Neural cell (in vitro differentiated cells): ENCODE data around the gene SLC20A1. TPM values are rescaled to one million over a fixed set of nuclear protein-coding genes. Genes with fewer than 3 reads are reported as not detected.

ENCODE experiments used
- H2AFZ ChIP-seq: fragments of 200-600, 300-800 bp; sonication (generic), shearing (Covaris generic); 2 replicates; pipeline ENCODE4 v1.6.0; 2014; ENCODE audit warnings: low read depth, mild to moderate bottlenecking, antibody characterized with exemption, low read length, moderate library complexity
- H3F3A ChIP-seq: fragments of 200-600 bp; shearing (Covaris generic); 2 replicates; pipeline ENCODE4 v1.6.1; 2016; ENCODE audit warnings: mild to moderate bottlenecking, moderate library complexity, mixed read lengths, antibody characterized with exemption, low read length; ENCODE audit not compliant: insufficient read depth, poor library complexity, severe bottlenecking
- H3K27ac ChIP-seq: fragments of 200-600, 300-800 bp; sonication (generic), shearing (Covaris generic); 2 replicates; pipeline ENCODE4 v1.5.1; 2014; ENCODE audit warnings: mild to moderate bottlenecking, low read length, moderate library complexity
- H3K27me3 ChIP-seq: fragments of 300-800, 200-600 bp; sonication (generic), shearing (Covaris generic); 2 replicates; pipeline ENCODE4 v1.6.0; 2014; ENCODE audit warnings: mild to moderate bottlenecking, low read depth, low read length, moderate library complexity; ENCODE audit not compliant: insufficient read depth
- H3K36me3 ChIP-seq: fragments of 300-800, 200-600 bp; sonication (generic), shearing (Covaris generic); 2 replicates; pipeline ENCODE4 v1.5.1; 2014; ENCODE audit warnings: mild to moderate bottlenecking, antibody characterized with exemption, low read length, moderate library complexity; ENCODE audit not compliant: insufficient read depth
- H3K4me2 ChIP-seq: fragments of 300-800, 200-600 bp; sonication (generic), shearing (Covaris generic); 2 replicates; pipeline ENCODE4 v1.6.0; 2014; ENCODE audit warnings: mild to moderate bottlenecking, low read length
- H3K4me3 ChIP-seq: fragments of 300-800, 200-600 bp; sonication (generic), shearing (Covaris generic); 2 replicates; pipeline ENCODE4 v1.5.1; 2014; ENCODE audit warnings: mild to moderate bottlenecking, low read length, moderate library complexity
- H3K79me2 ChIP-seq: fragments of 200-600 bp; shearing (Covaris generic); replicated peaks from 2 replicates; pipeline ENCODE4 v1.6.0; 2014; ENCODE audit warnings: mild to moderate bottlenecking, low read length, moderate library complexity; ENCODE audit not compliant: insufficient read depth
- H3K9ac ChIP-seq: fragments of 300-800, 200-600 bp; sonication (generic), shearing (Covaris generic); 2 replicates; pipeline ENCODE4 v1.6.1; 2016; ENCODE audit warnings: mild to moderate bottlenecking, low read length, mixed read lengths
- H3K9me2 ChIP-seq: fragments of 200-600 bp; shearing (Covaris generic); 2 replicates; pipeline ENCODE4 v1.6.1; 2016; ENCODE audit warnings: mild to moderate bottlenecking, low read length, mixed read lengths; ENCODE audit not compliant: insufficient read depth
- H3K9me3 ChIP-seq: fragments of 200-600, 300-800 bp; sonication (generic), shearing (Covaris generic); 2 replicates; pipeline ENCODE4 v1.6.1; 2016; ENCODE audit warnings: mild to moderate bottlenecking, mixed run types, low read length, moderate library complexity, mixed read lengths
- H4K20me1 ChIP-seq: fragments of 200-600 bp; shearing (Covaris generic); 2 replicates; pipeline ENCODE4 v1.6.1; 2016; ENCODE audit warnings: mild to moderate bottlenecking, mixed run types; ENCODE audit not compliant: insufficient read depth
- EP300 ChIP-seq: fragments of 450-650 bp; conservative IDR thresholded peaks from 2 replicates; pipeline ENCODE4 v1.6.1; 2014; ENCODE audit warnings: antibody characterized with exemption, mild to moderate bottlenecking, moderate library complexity; ENCODE audit not compliant: poor library complexity, severe bottlenecking
- EZH2 ChIP-seq: fragments of 200-600, 300-800 bp; shearing (Covaris generic), sonication (generic); IDR thresholded peaks from 2 replicates; pipeline ENCODE4 v1.6.1; 2014; ENCODE audit warnings: antibody characterized with exemption, low read length, borderline replicate concordance, mild to moderate bottlenecking; ENCODE audit not compliant: insufficient read depth, poor library complexity, severe bottlenecking
- MXI1 ChIP-seq: fragments of 450-650 bp; conservative IDR thresholded peaks from 2 replicates; pipeline ENCODE4 v1.6.1; 2014; ENCODE audit warnings: antibody characterized with exemption, mild to moderate bottlenecking; ENCODE audit not compliant: poor library complexity, severe bottlenecking
- POLR2AphosphoS5 ChIP-seq: IDR thresholded peaks from 2 replicates; pipeline ENCODE4 v1.6.1; 2012
- RAD21 ChIP-seq: fragments of 450-650 bp; conservative IDR thresholded peaks from 2 replicates; pipeline ENCODE4 v1.6.1; 2014; ENCODE audit warnings: antibody characterized with exemption, mild to moderate bottlenecking, moderate library complexity
- SMC3 ChIP-seq: fragments of 450-650 bp; conservative IDR thresholded peaks from 2 replicates; pipeline ENCODE4 v1.6.1; 2014; ENCODE audit warnings: antibody characterized with exemption, mild to moderate bottlenecking, moderate library complexity; ENCODE audit not compliant: poor library complexity
- TAF1 ChIP-seq: IDR thresholded peaks from 2 replicates; pipeline ENCODE4 v1.6.1; 2012; ENCODE audit warnings: low read depth
- polyA plus RNA-seq: library from polyadenylated mRNA; depleted of rRNA; stranded (reverse); fragments of >200 nt; gene quantifications from 2 replicates; pipeline ENCODE4 v1.2.3, GENCODE V29; 2014
- TF ChIP-seq, protein P1 (sequence below): IDR thresholded peaks from 2 replicates; pipeline ENCODE4 v1.6.1; 2012; ENCODE audit warnings: borderline replicate concordance
- TF ChIP-seq, protein P2 (sequence below): fragments of 450-650 bp; IDR thresholded peaks from 2 replicates; pipeline ENCODE4 v1.5.1; 2014; ENCODE audit warnings: antibody characterized with exemption, mild to moderate bottlenecking, moderate library complexity; ENCODE audit not compliant: poor library complexity, severe bottlenecking

Gene SLC20A1
- polyA plus RNA-seq, 1 donor from 2014 or later = 61.4 TPM

DNA sequence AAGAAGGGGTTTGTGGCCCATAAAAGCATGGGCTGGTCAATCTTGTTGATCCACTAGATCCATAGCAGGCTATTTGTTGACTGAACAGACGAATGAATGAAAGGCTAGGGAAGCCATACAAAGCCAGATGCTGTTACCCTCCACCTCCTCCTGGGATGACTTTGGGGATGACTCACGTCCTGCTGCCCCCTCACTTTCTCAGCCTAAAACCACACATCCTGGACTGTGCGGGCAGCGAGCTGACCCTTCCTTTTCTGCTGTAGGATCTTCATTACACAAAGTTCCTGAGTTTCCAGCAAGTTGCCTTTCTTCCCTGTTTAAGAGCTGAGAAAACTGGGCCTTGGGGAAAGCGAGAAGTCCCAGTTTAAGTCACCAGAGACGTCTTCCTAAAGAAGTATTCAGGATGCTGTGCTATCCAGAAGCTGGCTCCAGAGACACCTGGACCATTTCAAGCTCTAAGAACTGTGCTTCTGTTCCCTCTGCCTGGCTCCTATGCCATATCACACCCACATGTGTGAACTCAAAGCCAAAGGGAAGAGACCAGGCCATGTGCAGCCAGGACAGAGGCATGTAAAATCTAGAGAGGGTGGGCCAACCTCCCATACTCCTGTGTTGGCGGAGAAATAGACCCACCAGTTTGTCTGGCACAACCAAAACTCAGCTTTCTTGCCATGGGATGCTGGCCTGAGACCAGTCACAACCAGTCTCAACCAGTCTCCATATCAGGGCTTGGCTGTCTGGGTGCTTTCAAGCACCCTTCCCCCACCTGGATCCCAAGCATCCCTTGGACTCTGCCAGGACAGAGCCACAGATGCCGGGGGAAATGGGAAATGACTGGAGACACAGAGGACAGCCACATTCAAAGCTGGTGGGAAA lies 4.7 kb upstream of the SLC20A1 start:
- no peaks in the 10 kb centered on the region for H3K27me3 ChIP-seq
- no peaks in the 10 kb centered on the region for H4K20me1 ChIP-seq
- no peaks in the 10 kb centered on the region for H3K36me3 ChIP-seq
- no peaks in the 10 kb centered on the region for H3K9me3 ChIP-seq
- no peaks in the 10 kb centered on the region for H3F3A ChIP-seq
- H3K9ac ChIP-seq = no peak overlapping the region
- H3K4me2 ChIP-seq = no peak overlapping the region
- no peaks in the 10 kb centered on the region for H3K9me2 ChIP-seq
- TF ChIP-seq, protein P1, sequence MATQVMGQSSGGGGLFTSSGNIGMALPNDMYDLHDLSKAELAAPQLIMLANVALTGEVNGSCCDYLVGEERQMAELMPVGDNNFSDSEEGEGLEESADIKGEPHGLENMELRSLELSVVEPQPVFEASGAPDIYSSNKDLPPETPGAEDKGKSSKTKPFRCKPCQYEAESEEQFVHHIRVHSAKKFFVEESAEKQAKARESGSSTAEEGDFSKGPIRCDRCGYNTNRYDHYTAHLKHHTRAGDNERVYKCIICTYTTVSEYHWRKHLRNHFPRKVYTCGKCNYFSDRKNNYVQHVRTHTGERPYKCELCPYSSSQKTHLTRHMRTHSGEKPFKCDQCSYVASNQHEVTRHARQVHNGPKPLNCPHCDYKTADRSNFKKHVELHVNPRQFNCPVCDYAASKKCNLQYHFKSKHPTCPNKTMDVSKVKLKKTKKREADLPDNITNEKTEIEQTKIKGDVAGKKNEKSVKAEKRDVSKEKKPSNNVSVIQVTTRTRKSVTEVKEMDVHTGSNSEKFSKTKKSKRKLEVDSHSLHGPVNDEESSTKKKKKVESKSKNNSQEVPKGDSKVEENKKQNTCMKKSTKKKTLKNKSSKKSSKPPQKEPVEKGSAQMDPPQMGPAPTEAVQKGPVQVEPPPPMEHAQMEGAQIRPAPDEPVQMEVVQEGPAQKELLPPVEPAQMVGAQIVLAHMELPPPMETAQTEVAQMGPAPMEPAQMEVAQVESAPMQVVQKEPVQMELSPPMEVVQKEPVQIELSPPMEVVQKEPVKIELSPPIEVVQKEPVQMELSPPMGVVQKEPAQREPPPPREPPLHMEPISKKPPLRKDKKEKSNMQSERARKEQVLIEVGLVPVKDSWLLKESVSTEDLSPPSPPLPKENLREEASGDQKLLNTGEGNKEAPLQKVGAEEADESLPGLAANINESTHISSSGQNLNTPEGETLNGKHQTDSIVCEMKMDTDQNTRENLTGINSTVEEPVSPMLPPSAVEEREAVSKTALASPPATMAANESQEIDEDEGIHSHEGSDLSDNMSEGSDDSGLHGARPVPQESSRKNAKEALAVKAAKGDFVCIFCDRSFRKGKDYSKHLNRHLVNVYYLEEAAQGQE = no peak
- TF ChIP-seq MXI1 (no peak), SMC3 (no peak), POLR2AphosphoS5 (no peak), EP300 (no peak)
- H3K4me3 ChIP-seq = no peak overlapping the region
- H2AFZ ChIP-seq = no peak overlapping the region
- H3K79me2 ChIP-seq = no peaks in the 10 kb centered on the region
- no peak overlapping the region for H3K27ac ChIP-seq

DNA sequence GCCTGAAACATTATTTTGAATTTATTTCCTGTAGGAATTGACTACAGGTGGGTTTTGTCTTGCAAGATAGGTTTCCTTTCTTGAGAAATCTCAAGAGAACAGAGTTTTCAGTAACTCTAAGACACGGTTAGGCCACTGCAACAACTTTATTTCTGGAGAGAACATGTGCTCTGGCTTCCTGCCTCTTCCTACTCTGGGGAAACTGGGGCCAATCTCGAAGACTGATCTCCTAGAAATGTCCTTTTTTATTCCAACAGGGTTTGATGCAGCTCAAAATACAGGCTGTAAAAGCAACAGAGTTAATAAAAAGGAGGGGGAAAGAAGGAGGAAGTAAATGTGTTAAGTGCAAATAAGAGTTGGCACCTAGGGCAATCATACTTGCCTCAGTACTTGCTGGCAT lies 4.0 kb upstream of the SLC20A1 start:
- no peak for TF ChIP-seq SMC3
- TF ChIP-seq, protein P2, sequence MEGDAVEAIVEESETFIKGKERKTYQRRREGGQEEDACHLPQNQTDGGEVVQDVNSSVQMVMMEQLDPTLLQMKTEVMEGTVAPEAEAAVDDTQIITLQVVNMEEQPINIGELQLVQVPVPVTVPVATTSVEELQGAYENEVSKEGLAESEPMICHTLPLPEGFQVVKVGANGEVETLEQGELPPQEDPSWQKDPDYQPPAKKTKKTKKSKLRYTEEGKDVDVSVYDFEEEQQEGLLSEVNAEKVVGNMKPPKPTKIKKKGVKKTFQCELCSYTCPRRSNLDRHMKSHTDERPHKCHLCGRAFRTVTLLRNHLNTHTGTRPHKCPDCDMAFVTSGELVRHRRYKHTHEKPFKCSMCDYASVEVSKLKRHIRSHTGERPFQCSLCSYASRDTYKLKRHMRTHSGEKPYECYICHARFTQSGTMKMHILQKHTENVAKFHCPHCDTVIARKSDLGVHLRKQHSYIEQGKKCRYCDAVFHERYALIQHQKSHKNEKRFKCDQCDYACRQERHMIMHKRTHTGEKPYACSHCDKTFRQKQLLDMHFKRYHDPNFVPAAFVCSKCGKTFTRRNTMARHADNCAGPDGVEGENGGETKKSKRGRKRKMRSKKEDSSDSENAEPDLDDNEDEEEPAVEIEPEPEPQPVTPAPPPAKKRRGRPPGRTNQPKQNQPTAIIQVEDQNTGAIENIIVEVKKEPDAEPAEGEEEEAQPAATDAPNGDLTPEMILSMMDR = no peak
- no peak for TF ChIP-seq RAD21
- TF ChIP-seq MXI1 = no peak
- no peak for TF ChIP-seq EP300
- no peak for TF ChIP-seq TAF1
- TF ChIP-seq POLR2AphosphoS5 = no peak
- TF ChIP-seq, protein P1 = no peak
- no peak for TF ChIP-seq EZH2
- Histone ChIP-seq H3K9me2 (no peaks in the 10 kb centered on the region), H2AFZ (no peak overlapping the region), H4K20me1 (no peaks in the 10 kb centered on the region), H3K36me3 (no peaks in the 10 kb centered on the region), H3K4me3 (no peak overlapping the region), H3K27ac (no peak overlapping the region), H3F3A (no peaks in the 10 kb centered on the region), H3K27me3 (no peaks in the 10 kb centered on the region), H3K9me3 (no peaks in the 10 kb centered on the region), H3K79me2 (peaks cover 1% of the 10 kb centered on the region), H3K4me2 (no peak overlapping the region), H3K9ac (no peak overlapping the region)
